ENCODE results near the gene GGTLC1.

DNA sequence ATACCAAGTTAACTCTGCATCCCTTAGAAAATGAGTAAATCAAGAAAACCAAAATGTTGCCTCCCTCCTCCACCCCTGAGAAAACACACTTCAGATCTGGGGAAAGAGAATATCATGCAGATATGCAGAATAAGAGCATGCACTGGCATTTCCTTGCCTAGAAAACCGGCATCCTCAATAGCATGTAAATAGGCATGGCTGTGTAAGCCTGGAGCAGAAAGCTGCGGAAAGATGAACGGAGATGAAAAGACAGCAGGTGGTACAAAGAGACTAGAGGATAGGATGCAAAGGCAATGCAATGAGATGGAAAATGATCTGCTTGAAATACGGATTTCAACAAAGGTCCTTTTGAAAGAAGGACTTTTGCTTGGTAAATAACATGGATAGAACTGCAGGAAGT is 10.3 kb upstream of the GGTLC1 start:
- TF ChIP-seq, protein P1, sequence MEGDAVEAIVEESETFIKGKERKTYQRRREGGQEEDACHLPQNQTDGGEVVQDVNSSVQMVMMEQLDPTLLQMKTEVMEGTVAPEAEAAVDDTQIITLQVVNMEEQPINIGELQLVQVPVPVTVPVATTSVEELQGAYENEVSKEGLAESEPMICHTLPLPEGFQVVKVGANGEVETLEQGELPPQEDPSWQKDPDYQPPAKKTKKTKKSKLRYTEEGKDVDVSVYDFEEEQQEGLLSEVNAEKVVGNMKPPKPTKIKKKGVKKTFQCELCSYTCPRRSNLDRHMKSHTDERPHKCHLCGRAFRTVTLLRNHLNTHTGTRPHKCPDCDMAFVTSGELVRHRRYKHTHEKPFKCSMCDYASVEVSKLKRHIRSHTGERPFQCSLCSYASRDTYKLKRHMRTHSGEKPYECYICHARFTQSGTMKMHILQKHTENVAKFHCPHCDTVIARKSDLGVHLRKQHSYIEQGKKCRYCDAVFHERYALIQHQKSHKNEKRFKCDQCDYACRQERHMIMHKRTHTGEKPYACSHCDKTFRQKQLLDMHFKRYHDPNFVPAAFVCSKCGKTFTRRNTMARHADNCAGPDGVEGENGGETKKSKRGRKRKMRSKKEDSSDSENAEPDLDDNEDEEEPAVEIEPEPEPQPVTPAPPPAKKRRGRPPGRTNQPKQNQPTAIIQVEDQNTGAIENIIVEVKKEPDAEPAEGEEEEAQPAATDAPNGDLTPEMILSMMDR (IDR thresholded peaks at IDR 0.05; ENCODE audit: control extremely low read depth in 1 of 3, insufficient read depth in 1 of 3, low read depth in 1 of 3, low read length in 3 of 3): no peak
- no peak for TF ChIP-seq EZH2 (IDR thresholded peaks at IDR 0.05; ENCODE audit: low read depth, low read length, severe bottlenecking)
- no peak for TF ChIP-seq CREB1 (IDR thresholded peaks at IDR 0.05)
- no peak for TF ChIP-seq NRF1 (IDR thresholded peaks at IDR 0.05; ENCODE audit: low read depth, low read length)
- no peak for TF ChIP-seq RAD21 (IDR thresholded peaks at IDR 0.05 in 1 of 2, conservative IDR thresholded peaks at IDR 0.05 in 1 of 2; ENCODE audit: low read depth in 2 of 2, low read length in 2 of 2)
- no peak for TF ChIP-seq RXRA (IDR thresholded peaks at IDR 0.05; ENCODE audit: insufficient read depth, low read depth, low read length)
- TF ChIP-seq HDAC6 (IDR thresholded peaks at IDR 0.05; ENCODE audit: low read depth, low read length): no peak

Measured in H1 (cell line).